Tibial artery (tissue), 4 donors: Measurements from ENCODE around the gene LRRC8D.

Experiments used
- DNase-seq, 2 donors: peaks; one replicate each; pipeline ENCODE4 v3.0.0-alpha.2; 2019
- H3K27ac ChIP-seq, 2 donors: fragments of 200-600 bp; sonication (generic) in 1 of 2; 1 replicate in 1 of 2; 2 replicates in 1 of 2; pipeline ENCODE4 v1.5.1; 2018 to 2019; ENCODE audit warnings: mild to moderate bottlenecking in 1 of 2
- H3K27me3 ChIP-seq, 2 donors: fragments of 200-600 bp; sonication (generic) in 1 of 2; one replicate each; pipeline versions ENCODE4 v1.5.1 to v1.6.0; 2016 to 2019
- H3K36me3 ChIP-seq, 3 donors: fragments of 200-600 bp; sonication (generic) in 2 of 3; one replicate each; pipeline ENCODE4 v1.5.1; 2016 to 2019; ENCODE audit warnings: mild to moderate bottlenecking in 2 of 3
- H3K4me1 ChIP-seq, 4 donors: fragments of 200-600 bp; sonication (generic) in 2 of 4; 1 replicate in 3 of 4; 2 replicates in 1 of 4; pipeline ENCODE4 v1.5.1; 2016 to 2019
- H3K4me3 ChIP-seq, 2 donors: fragments of 200-600 bp; sonication (generic) in 1 of 2; 1 replicate in 1 of 2; 2 replicates in 1 of 2; pipeline ENCODE4 v1.5.1; 2018 to 2019; ENCODE audit warnings: mild to moderate bottlenecking in 2 of 2
- H3K9me3 ChIP-seq, 3 donors: fragments of 200-600 bp; sonication (generic) in 1 of 3; one replicate each; pipeline ENCODE4 v1.5.1; 2016 to 2019
- intact Hi-C: fragments of 100-400 bp; cut with DNase I; formaldehyde crosslinking; loops from one replicate; pipeline ENCODE4 v1.15.0; 2023; ENCODE audit warnings: low total_unique reads
- TF ChIP-seq, protein P1 (sequence below), 2 experiments: fragments of 200-600 bp in 1 of 2; fragments of 450-650 bp in 1 of 2; IDR thresholded peaks; one replicate each; pipeline ENCODE4 v1.5.1; 2017 to 2019; ENCODE audit warnings: antibody characterized with exemption in 2 of 2, mild to moderate bottlenecking in 1 of 2, moderate library complexity in 1 of 2

LRRC8D gene

DNA sequence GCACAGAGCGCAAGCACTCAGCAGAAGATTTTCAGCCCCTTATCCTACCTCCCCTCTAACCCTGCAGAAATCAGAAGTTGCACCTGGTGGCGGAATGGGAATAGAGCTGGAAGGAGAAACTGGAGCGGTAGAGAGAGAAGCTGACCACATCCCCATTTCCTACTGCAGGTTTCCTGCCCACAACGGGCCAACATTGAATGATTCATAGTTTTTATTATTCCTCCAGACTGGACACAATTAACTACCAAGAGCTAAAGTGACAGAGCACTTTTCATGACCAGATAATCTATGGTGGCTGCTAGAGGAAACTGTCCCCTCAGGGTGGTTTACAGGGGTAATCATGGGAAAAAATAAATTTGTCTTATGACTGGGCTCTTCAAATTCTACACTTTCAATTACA lies 21.3 kb upstream of the LRRC8D start:
- H3K27me3 ChIP-seq: no peaks in the 10 kb centered on the region
- no peaks in the 10 kb centered on the region for H3K9me3 ChIP-seq
- no peak overlapping the region for H3K4me3 ChIP-seq
- intact Hi-C loops: no loop called here
- H3K4me1 ChIP-seq: no peaks in the 10 kb centered on the region
- no peak for DNase-seq
- no peaks in the 10 kb centered on the region for H3K36me3 ChIP-seq
- H3K27ac ChIP-seq: no peak overlapping the region
- TF ChIP-seq, protein P1, sequence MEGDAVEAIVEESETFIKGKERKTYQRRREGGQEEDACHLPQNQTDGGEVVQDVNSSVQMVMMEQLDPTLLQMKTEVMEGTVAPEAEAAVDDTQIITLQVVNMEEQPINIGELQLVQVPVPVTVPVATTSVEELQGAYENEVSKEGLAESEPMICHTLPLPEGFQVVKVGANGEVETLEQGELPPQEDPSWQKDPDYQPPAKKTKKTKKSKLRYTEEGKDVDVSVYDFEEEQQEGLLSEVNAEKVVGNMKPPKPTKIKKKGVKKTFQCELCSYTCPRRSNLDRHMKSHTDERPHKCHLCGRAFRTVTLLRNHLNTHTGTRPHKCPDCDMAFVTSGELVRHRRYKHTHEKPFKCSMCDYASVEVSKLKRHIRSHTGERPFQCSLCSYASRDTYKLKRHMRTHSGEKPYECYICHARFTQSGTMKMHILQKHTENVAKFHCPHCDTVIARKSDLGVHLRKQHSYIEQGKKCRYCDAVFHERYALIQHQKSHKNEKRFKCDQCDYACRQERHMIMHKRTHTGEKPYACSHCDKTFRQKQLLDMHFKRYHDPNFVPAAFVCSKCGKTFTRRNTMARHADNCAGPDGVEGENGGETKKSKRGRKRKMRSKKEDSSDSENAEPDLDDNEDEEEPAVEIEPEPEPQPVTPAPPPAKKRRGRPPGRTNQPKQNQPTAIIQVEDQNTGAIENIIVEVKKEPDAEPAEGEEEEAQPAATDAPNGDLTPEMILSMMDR (IDR thresholded peaks at IDR 0.05): no peak

GRCh38 chr1:89800022-89800655 lies 20.7 kb upstream of the LRRC8D start:
- TF ChIP-seq, protein P1 (IDR thresholded peaks at IDR 0.05): no peak
- Histone ChIP-seq H3K4me1 (no peaks in the 10 kb centered on the region), H3K27ac (no peak overlapping the region), H3K9me3 (no peaks in the 10 kb centered on the region), H3K27me3 (no peaks in the 10 kb centered on the region), H3K4me3 (no peak overlapping the region), H3K36me3 (no peaks in the 10 kb centered on the region)
- DNase-seq: no peak
- intact Hi-C loops: no loop called here

GRCh38 chr1:89800718-89801117 lies 20.1 kb upstream of the LRRC8D start:
- H3K9me3 ChIP-seq: no peaks in the 10 kb centered on the region
- H3K4me3 ChIP-seq: no peak overlapping the region
- no peaks in the 10 kb centered on the region for H3K4me1 ChIP-seq
- TF ChIP-seq, protein P1 (IDR thresholded peaks at IDR 0.05): no peak
- intact Hi-C loops: no loop called here
- no peak for DNase-seq
- H3K27me3 ChIP-seq: no peaks in the 10 kb centered on the region
- H3K27ac ChIP-seq: no peak overlapping the region
- H3K36me3 ChIP-seq: no peaks in the 10 kb centered on the region

DNA sequence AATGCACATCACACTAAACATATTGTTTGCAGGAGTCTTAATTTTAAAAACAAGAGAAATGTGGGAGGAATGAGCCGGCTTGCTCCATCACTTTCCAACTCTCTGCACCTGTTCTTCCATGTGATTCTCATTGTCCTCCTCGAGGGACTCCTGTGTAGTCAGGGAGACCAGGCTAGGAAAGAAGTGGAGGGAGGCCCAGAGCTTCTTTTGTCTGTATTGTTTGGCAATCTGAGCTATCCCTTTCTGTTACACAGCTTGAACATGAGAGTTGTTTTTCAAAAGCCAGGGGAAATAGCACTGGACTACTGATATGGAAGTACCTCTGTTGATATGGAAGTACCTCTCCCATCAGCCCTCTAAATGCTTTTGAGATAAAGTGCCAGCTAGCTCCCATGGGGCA lies 18.8 kb upstream of the LRRC8D start:
- no peak overlapping the region for H3K27ac ChIP-seq
- no peaks in the 10 kb centered on the region for H3K4me1 ChIP-seq
- intact Hi-C loops: no loop called here
- DNase-seq: no peak
- H3K27me3 ChIP-seq: peaks cover 0 to 3% of the 10 kb centered on the region in 2 donors
- H3K36me3 ChIP-seq: no peaks in the 10 kb centered on the region
- H3K9me3 ChIP-seq: no peaks in the 10 kb centered on the region
- TF ChIP-seq, protein P1 (IDR thresholded peaks at IDR 0.05): no peak
- no peak overlapping the region for H3K4me3 ChIP-seq

- Histone ChIP-seq H3K27ac (no peak overlapping the region), H3K4me1 (no peaks in the 10 kb centered on the region), H3K36me3 (no peaks in the 10 kb centered on the region), H3K9me3 (no peaks in the 10 kb centered on the region), H3K27me3 (peaks cover 0 to 5% of the 10 kb centered on the region in 2 donors), H3K4me3 (no peak overlapping the region)
- TF ChIP-seq, protein P1 (IDR thresholded peaks at IDR 0.05): no peak
- intact Hi-C loops: no loop called here
- no peak for DNase-seq
These were observed 18.0 kb upstream of the LRRC8D start for GRCh38 chr1:89802841-89803240.
